NCI-H2107 (cell line): ENCODE data around the gene SP140.
"Not testable (repeated sequence)": the region's sequence is repeated elsewhere in the genome, so short reads cannot be mapped to it uniquely, and the experiment has no call there.

Source experiments
- DNase-seq: peaks from one replicate; lab custom pipeline; 2025; lab: John Stamatoyannopoulos, UW

The SP140 gene

GRCh38 chr2:230225486-230225885 is at the start of gene SP140:
SP140 (plus strand) TSS chr2:230225736; CDS start chr2:230225845, 109 bp downstream.
- no peak for DNase-seq

GRCh38 chr2:230176996-230177395 is 48.5 kb upstream of the SP140 start:
- no peak for DNase-seq

GRCh38 chr2:230178546-230179485 is 46.7 kb upstream of the SP140 start:
- DNase-seq: no peak

GRCh38 chr2:230179907-230180306 is 45.6 kb upstream of the SP140 start:
- DNase-seq: no peak

GRCh38 chr2:230181195-230181594 is 44.3 kb upstream of the SP140 start:
- no peak for DNase-seq

GRCh38 chr2:230184727-230185578 is 40.6 kb upstream of the SP140 start:
- no peak for DNase-seq

GRCh38 chr2:230202430-230203109 is 23.0 kb upstream of the SP140 start:
- no peak for DNase-seq

GRCh38 chr2:230203110-230203676 is 22.3 kb upstream of the SP140 start:
- DNase-seq: no peak

GRCh38 chr2:230205034-230205433 is 20.5 kb upstream of the SP140 start:
- no peak for DNase-seq

GRCh38 chr2:230205721-230206120 is 19.8 kb upstream of the SP140 start:
- DNase-seq: no peak

- DNase-seq: no peak
These were observed 17.0 kb upstream of the SP140 start for GRCh38 chr2:230208576-230208975.

- no peak for DNase-seq
These were observed 16.0 kb upstream of the SP140 start for GRCh38 chr2:230209422-230210051.

- no peak for DNase-seq
These were observed 9.0 kb upstream of the SP140 start for GRCh38 chr2:230216489-230216888.

GRCh38 chr2:230217424-230217823 is 8.1 kb upstream of the SP140 start:
- no peak for DNase-seq

- DNase-seq: no peak
These were observed 7.1 kb upstream of the SP140 start for GRCh38 chr2:230218421-230218820.

- peak; percentile 30 for DNase-seq
These were observed 5.9 kb upstream of the SP140 start, which contains the start of gene SP110 for GRCh38 chr2:230219419-230220331. SP110 (minus strand) TSS chr2:230219984; CDS start chr2:230216927, 3,057 bp downstream.

GRCh38 chr2:230220347-230220969 is 5.1 kb upstream of the SP140 start:
- DNase-seq: no peak

- DNase-seq: no peak
These were observed 4.0 kb upstream of the SP140 start for GRCh38 chr2:230221493-230221892.

GRCh38 chr2:230222829-230223228 is 2.7 kb upstream of the SP140 start:
- not testable (repeated sequence) for DNase-seq

GRCh38 chr2:230224458-230224857 is 1.1 kb upstream of the SP140 start:
- no peak for DNase-seq
